GM12891 (cell line): ENCODE data around the gene CXCR2.

Experiments used
- DNase-seq: peaks from one replicate; pipeline ENCODE4 v3.0.0; 2011; ENCODE audit warnings: low spot score; ENCODE audit not compliant: insufficient read length
- FAIRE-seq: peaks from 2 replicates; lab custom pipeline; 2011; peaks lifted over from hg19 to GRCh38; lab: Jason Lieb, UNC
- PAX5 ChIP-seq: IDR thresholded peaks from 2 replicates; pipeline ENCODE4 v1.6.1; 2011; ENCODE audit warnings: low read length, moderate library complexity, mild to moderate bottlenecking; ENCODE audit not compliant: insufficient read depth, severe bottlenecking
- POLR2A ChIP-seq: IDR thresholded peaks from 2 replicates; pipeline ENCODE4 v1.6.1; 2011; ENCODE audit warnings: low read depth, low read length, control low read depth
- POLR2AphosphoS5 ChIP-seq: IDR thresholded peaks from 2 replicates; pipeline ENCODE4 v1.6.1; 2011; ENCODE audit warnings: low read depth, low read length, control low read depth
- POU2F2 ChIP-seq: IDR thresholded peaks from 2 replicates; pipeline ENCODE4 v1.6.1; 2011; ENCODE audit warnings: low read depth, mild to moderate bottlenecking, control low read depth, low read length, moderate library complexity
- SPI1 ChIP-seq: IDR thresholded peaks from 2 replicates; pipeline ENCODE4 v1.6.1; 2011; ENCODE audit warnings: low read depth, low read length, control low read depth
- TAF1 ChIP-seq: IDR thresholded peaks from 2 replicates; pipeline ENCODE4 v1.6.1; 2011; ENCODE audit warnings: low read depth, low read length, control low read depth

Gene CXCR2

GRCh38 chr2:218179782-218180181, 54.0 kb downstream of the CXCR2 start:
- no peak for TF ChIP-seq POLR2A
- TF ChIP-seq SPI1: no peak
- TF ChIP-seq PAX5: no peak
- no peak for TF ChIP-seq TAF1
- no peak for TF ChIP-seq POLR2AphosphoS5
- no peak for TF ChIP-seq POU2F2
- DNase-seq (no peak), FAIRE-seq (no peak)

GRCh38 chr2:218180467-218181114, 54.8 kb downstream of the CXCR2 start:
- FAIRE-seq (no peak), DNase-seq (no peak)
- TF ChIP-seq POLR2AphosphoS5: no peak
- TF ChIP-seq POLR2A: no peak
- TF ChIP-seq SPI1: no peak

GRCh38 chr2:218184331-218184730, 58.5 kb downstream of the CXCR2 start:
- TF ChIP-seq PAX5 (no peak), POLR2AphosphoS5 (no peak), POU2F2 (no peak)
- DNase-seq (no peak), FAIRE-seq (no peak)

- DNase-seq (peak; percentile 33), FAIRE-seq (peak; percentile 80)
- TF ChIP-seq TAF1: no peak
- peak; percentile 8; the same call in 1 of the 2 replicates for TF ChIP-seq POU2F2
- TF ChIP-seq PAX5: no peak
Measured at GRCh38 chr2:218186355-218186766, 60.5 kb downstream of the CXCR2 start.
